ENCODE measurements around the gene CAPN14.

Gene CAPN14
- 0.24 to 1.9 (median 1.3) reads per million in 4 experiments for total RNA-seq

GRCh38 chr2:31217465-31218200 lies at the start of gene CAPN14:
TSS of gene CAPN14 (minus strand) at chr2:31217515. CDS start at chr2:31205447, 12,068 bp downstream.
- no peak for DNase-seq

- no peak for DNase-seq
Measured at GRCh38 chr2:31266804-31267203, 49.5 kb upstream of the CAPN14 start.

- DNase-seq = no peak
Measured at GRCh38 chr2:31265234-31265633, 47.9 kb upstream of the CAPN14 start.

GRCh38 chr2:31263636-31264190 lies 46.4 kb upstream of the CAPN14 start:
- DNase-seq = no peak

GRCh38 chr2:31260870-31261269 lies 43.6 kb upstream of the CAPN14 start:
- no peak for DNase-seq

GRCh38 chr2:31259075-31259474 lies 41.8 kb upstream of the CAPN14 start:
- no peak for DNase-seq

- DNase-seq = no peak
Measured at GRCh38 chr2:31258351-31258750, 41.0 kb upstream of the CAPN14 start.

- no peak for DNase-seq
Measured at GRCh38 chr2:31256611-31257382, 39.5 kb upstream of the CAPN14 start.

- no peak for DNase-seq
Measured at GRCh38 chr2:31255911-31256571, 38.7 kb upstream of the CAPN14 start.

GRCh38 chr2:31254237-31255203 lies 37.2 kb upstream of the CAPN14 start:
- no peak for DNase-seq

- DNase-seq = no peak
Measured at GRCh38 chr2:31253356-31254131, 36.2 kb upstream of the CAPN14 start.

GRCh38 chr2:31251851-31252250 lies 34.5 kb upstream of the CAPN14 start:
- no peak for DNase-seq

GRCh38 chr2:31251018-31251417 lies 33.7 kb upstream of the CAPN14 start:
- DNase-seq = no peak

- DNase-seq = no peak
Measured at GRCh38 chr2:31249009-31249690, 31.8 kb upstream of the CAPN14 start.

GRCh38 chr2:31248139-31248538 lies 30.8 kb upstream of the CAPN14 start:
- no peak for DNase-seq

GRCh38 chr2:31247711-31248110 lies 30.4 kb upstream of the CAPN14 start:
- no peak for DNase-seq

- DNase-seq = no peak
Measured at GRCh38 chr2:31246184-31246852, 29.0 kb upstream of the CAPN14 start.

GRCh38 chr2:31244101-31244500 lies 26.8 kb upstream of the CAPN14 start:
- DNase-seq = no peak

- no peak for DNase-seq
Measured at GRCh38 chr2:31243053-31243452, 25.7 kb upstream of the CAPN14 start.

All from effector CD8-positive, alpha-beta T cell (primary cell).